Hematopoietic multipotent progenitor cell (in vitro differentiated cells): ENCODE data around the gene ZNF286A. TPM values are rescaled to one million over a fixed set of nuclear protein-coding genes. Genes with fewer than 3 reads are reported as not detected.
"Not testable (repeated sequence)": the region's sequence is repeated elsewhere in the genome, so short reads cannot be mapped to it uniquely, and the experiment has no call there.

Experiments used
- DNase-seq, 3 donors: peaks; one replicate each; pipeline ENCODE4 v3.0.0-alpha.2; 2011 to 2015; ENCODE audit warnings: low read depth in 2 of 3, low spot score in 2 of 3
- small RNA-seq: library from RNA; depleted of rRNA; stranded (forward); fragments of <200 nt; gene quantifications from one replicate; pipeline ENCODE3, GENCODE V24; 2012
- total RNA-seq: library from RNA; depleted of rRNA; stranded (reverse); fragments of >200 nt; gene quantifications from one replicate; pipeline ENCODE4 v1.2.3, GENCODE V29; 2012

The ZNF286A gene
- total RNA-seq, 1 donor: 11.8 TPM

GRCh38 chr17:15749403-15749802, 49.9 kb downstream of the ZNF286A start:
- DNase-seq: not testable (repeated sequence)

GRCh38 chr17:15768865-15769533, 69.4 kb downstream of the ZNF286A start:
- DNase-seq: not testable (repeated sequence)

Small RNA genes lying within 50 kb of the gene (small RNA-seq; reads per million reads assigned to genes)
- gene ZNF29P: not detected

Other genes with a start within 250 kb of the ZNF286A start
- 3.5 TPM for gene CDRT4, start 232.1 kb upstream of the ZNF286A start, total RNA-seq
- 22.1 TPM for gene TVP23C, start 136.3 kb upstream of the ZNF286A start, total RNA-seq
- not detected for gene FBXW10B, start 80.0 kb upstream of the ZNF286A start, total RNA-seq
- 13.5 TPM for gene TRIM16, start 15.4 kb upstream of the ZNF286A start, total RNA-seq
- gene TBC1D26, start 32.5 kb downstream of the ZNF286A start, total RNA-seq: not detected
- 11.6 TPM for gene ADORA2B, start 245.4 kb downstream of the ZNF286A start, total RNA-seq